BJ (cell line): ENCODE data around the gene CLDN5. TPM values are rescaled to one million over a fixed set of nuclear protein-coding genes. Genes with fewer than 3 reads are reported as not detected.

Experiments
- CTCF ChIA-PET: fragments of 350-600 bp; formaldehyde crosslinking; extraction: SDS; loops from one replicate; lab custom pipeline; 2021; ENCODE audit warnings: antibody characterized with exemption, inconsistent platforms; lab: Yijun Ruan, JAX
- POLR2A ChIA-PET: fragments of 300-600 bp; sonication (Branson Sonifier 250); formaldehyde crosslinking; extraction: SDS; loops from one replicate; lab custom pipeline; 2021; ENCODE audit warnings: antibody characterized with exemption; lab: Charles Lee
- DNase-seq: peaks from one replicate; pipeline ENCODE4 v3.0.0-alpha.2; 2011; ENCODE audit warnings: low read depth
- H3K27me3 ChIP-seq: 2 replicates; pipeline ENCODE4 v1.6.0; 2011; ENCODE audit warnings: low read length; ENCODE audit not compliant: control insufficient read depth, insufficient read depth
- H3K36me3 ChIP-seq: 2 replicates; pipeline ENCODE4 v1.5.1; 2011; ENCODE audit warnings: low read length; ENCODE audit not compliant: control insufficient read depth, insufficient read depth
- H3K4me3 ChIP-seq: 2 replicates; pipeline ENCODE4 v1.5.1; 2011; ENCODE audit warnings: low read depth, mild to moderate bottlenecking, control low read depth, low read length
- polyA plus RNA-seq: library from polyadenylated mRNA; depleted of rRNA; stranded (reverse); fragments of >200 nt; gene quantifications from 2 replicates; pipeline ENCODE4 v1.2.3, GENCODE V29; 2011
- TF ChIP-seq, protein P1 (sequence below): IDR thresholded peaks from 2 replicates; pipeline ENCODE4 v1.5.1; 2011; ENCODE audit warnings: low read depth, mild to moderate bottlenecking, control low read depth, inconsistent platforms, low read length, moderate library complexity; ENCODE audit not compliant: insufficient read depth

CLDN5 gene
- polyA plus RNA-seq, 1 experiment = 0.05 TPM

DNA sequence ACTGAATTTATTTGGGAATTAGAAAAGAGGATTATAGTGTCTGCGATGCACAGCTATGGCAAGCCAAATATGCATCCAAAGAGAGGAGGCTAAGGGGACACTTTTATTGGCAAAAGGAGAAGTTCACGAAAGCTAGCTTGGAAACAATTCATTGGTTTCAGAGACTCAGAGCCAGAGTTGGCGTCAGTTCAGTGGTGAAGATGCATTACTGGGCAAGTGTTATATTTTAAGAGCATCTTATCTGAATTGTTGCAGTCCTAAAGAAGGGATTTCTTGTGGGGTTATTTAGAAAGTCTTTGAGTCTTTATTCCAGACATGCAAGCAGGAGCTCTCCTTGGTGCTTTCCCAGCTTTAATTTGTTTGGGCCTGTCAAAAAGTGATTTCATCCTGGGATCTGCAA, 15.0 kb downstream of the CLDN5 start:
- Histone ChIP-seq H3K36me3 (no peaks in the 10 kb centered on the region; the same call in 1 of the 2 replicates), H3K4me3 (no peak overlapping the region), H3K27me3 (no peaks in the 10 kb centered on the region)
- ChIA-PET CTCF (no interaction called here), POLR2A (no interaction called here)
- no peak for DNase-seq
- TF ChIP-seq, protein P1, sequence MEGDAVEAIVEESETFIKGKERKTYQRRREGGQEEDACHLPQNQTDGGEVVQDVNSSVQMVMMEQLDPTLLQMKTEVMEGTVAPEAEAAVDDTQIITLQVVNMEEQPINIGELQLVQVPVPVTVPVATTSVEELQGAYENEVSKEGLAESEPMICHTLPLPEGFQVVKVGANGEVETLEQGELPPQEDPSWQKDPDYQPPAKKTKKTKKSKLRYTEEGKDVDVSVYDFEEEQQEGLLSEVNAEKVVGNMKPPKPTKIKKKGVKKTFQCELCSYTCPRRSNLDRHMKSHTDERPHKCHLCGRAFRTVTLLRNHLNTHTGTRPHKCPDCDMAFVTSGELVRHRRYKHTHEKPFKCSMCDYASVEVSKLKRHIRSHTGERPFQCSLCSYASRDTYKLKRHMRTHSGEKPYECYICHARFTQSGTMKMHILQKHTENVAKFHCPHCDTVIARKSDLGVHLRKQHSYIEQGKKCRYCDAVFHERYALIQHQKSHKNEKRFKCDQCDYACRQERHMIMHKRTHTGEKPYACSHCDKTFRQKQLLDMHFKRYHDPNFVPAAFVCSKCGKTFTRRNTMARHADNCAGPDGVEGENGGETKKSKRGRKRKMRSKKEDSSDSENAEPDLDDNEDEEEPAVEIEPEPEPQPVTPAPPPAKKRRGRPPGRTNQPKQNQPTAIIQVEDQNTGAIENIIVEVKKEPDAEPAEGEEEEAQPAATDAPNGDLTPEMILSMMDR = no peak

GRCh38 chr22:19508024-19508776, 16.0 kb downstream of the CLDN5 start:
- no peak for DNase-seq
- POLR2A ChIA-PET = no interaction called here
- no peaks in the 10 kb centered on the region for H3K27me3 ChIP-seq
- TF ChIP-seq, protein P1 = no peak
- CTCF ChIA-PET = no interaction called here
- no peaks in the 10 kb centered on the region; the same call in 1 of the 2 replicates for H3K36me3 ChIP-seq
- no peak overlapping the region for H3K4me3 ChIP-seq

DNA sequence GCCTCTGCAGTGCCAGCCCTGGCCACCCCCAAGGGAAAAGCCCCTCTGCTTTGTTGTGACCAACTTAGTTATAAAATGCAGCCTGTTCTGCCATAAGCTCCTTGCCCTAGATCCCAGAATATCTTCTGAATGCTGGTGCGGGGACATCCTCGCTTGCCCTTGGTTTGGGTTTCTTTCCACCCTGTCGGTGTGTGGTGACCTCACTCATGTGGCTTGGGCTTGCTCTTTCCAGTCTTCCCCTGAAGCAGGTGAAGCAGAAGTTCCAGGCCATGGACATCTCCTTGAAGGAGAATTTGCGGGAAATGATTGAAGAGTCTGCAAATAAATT, 16.7 kb downstream of the CLDN5 start:
- no peaks in the 10 kb centered on the region; the same call in 1 of the 2 replicates for H3K36me3 ChIP-seq
- CTCF ChIA-PET = no interaction called here
- no peak for DNase-seq
- H3K4me3 ChIP-seq = no peak overlapping the region
- no peaks in the 10 kb centered on the region for H3K27me3 ChIP-seq
- TF ChIP-seq, protein P1 = no peak
- POLR2A ChIA-PET = no interaction called here

GRCh38 chr22:19506212-19506611, 18.0 kb downstream of the CLDN5 start:
- H3K4me3 ChIP-seq = no peak overlapping the region
- no peaks in the 10 kb centered on the region; the same call in 1 of the 2 replicates for H3K36me3 ChIP-seq
- no peaks in the 10 kb centered on the region for H3K27me3 ChIP-seq
- ChIA-PET CTCF (no interaction called here), POLR2A (no interaction called here)
- DNase-seq = no peak
- TF ChIP-seq, protein P1 = no peak

- H3K27me3 ChIP-seq = no peaks in the 10 kb centered on the region
- CTCF ChIA-PET = no interaction called here
- H3K36me3 ChIP-seq = no peaks in the 10 kb centered on the region; the same call in 1 of the 2 replicates
- TF ChIP-seq, protein P1 = no peak
- no peak for DNase-seq
- no peak overlapping the region for H3K4me3 ChIP-seq
- POLR2A ChIA-PET = no interaction called here
Observed at GRCh38 chr22:19505735-19506126, 18.5 kb downstream of the CLDN5 start.
